HPDE6-E6E7 (cell line): Measurements from ENCODE around the gene LEO1.
A peak's percentile ranks its signal among the peaks of the same experiment; 100 is the strongest.
"Not testable (repeated sequence)": the region's sequence is repeated elsewhere in the genome, so short reads cannot be mapped to it uniquely, and the experiment has no call there.

Source experiments
- DNase-seq: peaks from one replicate; pipeline ENCODE4 v3.0.0; 2011; ENCODE audit warnings: missing footprints; ENCODE audit errors: extremely low spot score

The LEO1 gene

GRCh38 chr15:52003710-52004109 is 32.1 kb upstream of the LEO1 start:
- no peak for DNase-seq

GRCh38 chr15:52003089-52003488 is 31.5 kb upstream of the LEO1 start:
- DNase-seq = not testable (repeated sequence)

- DNase-seq = no peak
Observed at GRCh38 chr15:52002351-52002750, 30.8 kb upstream of the LEO1 start.

- no peak for DNase-seq
Observed at GRCh38 chr15:51992953-51993352, 21.4 kb upstream of the LEO1 start.

- DNase-seq = no peak
Observed at GRCh38 chr15:51991141-51991540, 19.6 kb upstream of the LEO1 start.

- DNase-seq = no peak
Observed at GRCh38 chr15:51982770-51983103, 11.2 kb upstream of the LEO1 start.

- peak; percentile 36 for DNase-seq
Observed at GRCh38 chr15:51982013-51982769, 10.6 kb upstream of the LEO1 start.

GRCh38 chr15:51973775-51974174 is 2.2 kb upstream of the LEO1 start:
- no peak for DNase-seq

- no peak for DNase-seq
Observed at GRCh38 chr15:51973220-51973619, 1.6 kb upstream of the LEO1 start.

GRCh38 chr15:51971032-51971374 is 575 bp downstream of the LEO1 start:
- no peak for DNase-seq

- no peak for DNase-seq
Observed at GRCh38 chr15:51970132-51970817, 1.3 kb downstream of the LEO1 start.

GRCh38 chr15:51969728-51970127 is 1.9 kb downstream of the LEO1 start:
- no peak for DNase-seq

- no peak for DNase-seq
Observed at GRCh38 chr15:51967583-51967982, 4.0 kb downstream of the LEO1 start.

GRCh38 chr15:51966192-51966591 is 5.4 kb downstream of the LEO1 start:
- DNase-seq = no peak

- DNase-seq = no peak
Observed at GRCh38 chr15:51965691-51966090, 5.9 kb downstream of the LEO1 start.

- no peak for DNase-seq
Observed at GRCh38 chr15:51955504-51955903, 16.1 kb downstream of the LEO1 start.

- no peak for DNase-seq
Observed at GRCh38 chr15:51952805-51953204, 18.8 kb downstream of the LEO1 start.

GRCh38 chr15:51947124-51947523 is 24.5 kb downstream of the LEO1 start:
- no peak for DNase-seq

GRCh38 chr15:51939216-51939615 is 32.4 kb downstream of the LEO1 start:
- no peak for DNase-seq

- DNase-seq = no peak
Observed at GRCh38 chr15:51938286-51938685, 33.3 kb downstream of the LEO1 start.

GRCh38 chr15:51936105-51936478 is 35.5 kb downstream of the LEO1 start:
- no peak for DNase-seq

- DNase-seq = no peak
Observed at GRCh38 chr15:51935466-51936104, 36.0 kb downstream of the LEO1 start.

- no peak for DNase-seq
Observed at GRCh38 chr15:51932161-51932560, 39.4 kb downstream of the LEO1 start.
